PC-9 (cell line): Measurements from ENCODE around the gene UNC50. TPM values are rescaled to one million over a fixed set of nuclear protein-coding genes. Genes with fewer than 3 reads are reported as not detected.

Experiments used
- BruUV-seq: library from RNA; stranded (reverse); fragments of 400-500 nt; replicated peaks from 2 replicates; lab custom pipeline; 2021; lab: Mats Ljungman, UMichigan
- CTCF ChIA-PET: fragments of 300-600 bp; sonication (Branson Sonifier 250); formaldehyde crosslinking; loops from one replicate; lab custom pipeline; 2022; ENCODE audit warnings: antibody characterized with exemption; lab: Charles Lee
- POLR2A ChIA-PET: fragments of 300-600 bp; sonication (Branson Sonifier 250); formaldehyde crosslinking; loops from one replicate; lab custom pipeline; 2022; ENCODE audit warnings: antibody characterized with exemption; ENCODE audit not compliant: unreplicated experiment; lab: Charles Lee
- DNase-seq, 2 experiments: peaks; one replicate each; pipeline versions ENCODE4 v3.0.0 to v3.0.0-alpha.2; 2015 to 2022; ENCODE audit warnings: mixed read lengths in 1 of 2
- H2AFZ ChIP-seq: fragments of 200-600 bp; sonication (generic); 2 replicates; pipeline ENCODE4 v1.8.1; 2017; ENCODE audit warnings: antibody characterized with exemption
- H3F3A ChIP-seq: fragments of 200-600 bp; sonication (generic); 2 replicates; pipeline ENCODE4 v1.8.1; 2017; ENCODE audit warnings: antibody characterized with exemption, mild to moderate bottlenecking, low read depth; ENCODE audit not compliant: insufficient read depth
- H3K27ac ChIP-seq: fragments of 200-600 bp; sonication (generic); 2 replicates; pipeline ENCODE4 v1.6.1; 2016; ENCODE audit warnings: mixed run types
- H3K27me3 ChIP-seq: fragments of 200-600 bp; sonication (generic); 2 replicates; pipeline ENCODE4 v1.6.1; 2016; ENCODE audit warnings: low read depth, mixed run types; ENCODE audit not compliant: insufficient read depth
- H3K36me3 ChIP-seq: fragments of 200-600 bp; sonication (generic); 2 replicates; pipeline ENCODE4 v1.6.1; 2016; ENCODE audit warnings: low read depth, mixed run types
- H3K4me1 ChIP-seq: fragments of 200-600 bp; sonication (generic); replicated peaks from 2 replicates; pipeline ENCODE4 v1.6.1; 2016; ENCODE audit warnings: mixed run types; ENCODE audit not compliant: insufficient read depth
- H3K4me2 ChIP-seq: fragments of 200-600 bp; sonication (generic); 2 replicates; pipeline ENCODE4 v1.6.1; 2017; ENCODE audit warnings: mixed run types
- H3K4me3 ChIP-seq: fragments of 200-600 bp; sonication (generic); 2 replicates; pipeline ENCODE4 v1.6.1; 2016; ENCODE audit warnings: mixed run types
- H3K79me2 ChIP-seq: fragments of 200-600 bp; sonication (generic); 2 replicates; pipeline ENCODE4 v1.6.1; 2017; ENCODE audit warnings: low read depth, mixed run types
- H3K9me2 ChIP-seq: fragments of 200-600 bp; sonication (generic); 2 replicates; pipeline ENCODE4 v1.8.1; 2017; ENCODE audit warnings: mild to moderate bottlenecking; ENCODE audit not compliant: insufficient read depth
- H3K9me3 ChIP-seq: fragments of 200-600 bp; sonication (generic); 2 replicates; pipeline ENCODE4 v1.8.1; 2016; ENCODE audit warnings: low read depth; ENCODE audit not compliant: insufficient read depth
- H4K20me1 ChIP-seq: fragments of 200-600 bp; sonication (generic); 2 replicates; pipeline ENCODE4 v1.8.1; 2017; ENCODE audit not compliant: insufficient read depth
- CTCF ChIP-seq: fragments of 200-600 bp; sonication (generic); conservative IDR thresholded peaks from 2 replicates; pipeline ENCODE4 v1.6.1; 2017; ENCODE audit warnings: mixed run types, antibody characterized with exemption, mild to moderate bottlenecking, moderate library complexity
- EZH2 ChIP-seq: fragments of 200-600 bp; sonication (generic); IDR thresholded peaks from 2 replicates; pipeline ENCODE4 v1.8.0; 2017; ENCODE audit warnings: antibody characterized with exemption, low read depth
- intact Hi-C: fragments of 100-400 bp; cut with micrococcal nuclease; formaldehyde crosslinking; loops from one replicate; pipeline ENCODE4 v1.10.0; 2022; ENCODE audit not compliant: unreplicated experiment
- total RNA-seq: library from RNA; stranded (reverse); gene quantifications from 2 replicates; pipeline ENCODE4 v1.2.3, GENCODE V29; 2021

Gene UNC50
- total RNA-seq, 1 experiment from 2014 or later = 46.0 TPM

- DNase-seq = no peak
- Histone ChIP-seq H3F3A (no peaks in the 10 kb centered on the region), H3K36me3 (no peaks in the 10 kb centered on the region), H3K27me3 (no peaks in the 10 kb centered on the region), H3K9me2 (no peaks in the 10 kb centered on the region), H3K9me3 (no peaks in the 10 kb centered on the region), H3K79me2 (no peaks in the 10 kb centered on the region), H2AFZ (no peak overlapping the region), H3K4me2 (no peak overlapping the region), H4K20me1 (no peaks in the 10 kb centered on the region), H3K4me3 (no peak overlapping the region), H3K27ac (no peak overlapping the region), H3K4me1 (no peaks in the 10 kb centered on the region)
- CTCF ChIA-PET = no interaction called here
- POLR2A ChIA-PET = no interaction called here
- intact Hi-C loops = no loop called here
- no peak for TF ChIP-seq CTCF
- TF ChIP-seq EZH2 = no peak
- BruUV-seq = no TSS peak
Observed at GRCh38 chr2:98571121-98571701, 37.2 kb upstream of the UNC50 start.

DNA sequence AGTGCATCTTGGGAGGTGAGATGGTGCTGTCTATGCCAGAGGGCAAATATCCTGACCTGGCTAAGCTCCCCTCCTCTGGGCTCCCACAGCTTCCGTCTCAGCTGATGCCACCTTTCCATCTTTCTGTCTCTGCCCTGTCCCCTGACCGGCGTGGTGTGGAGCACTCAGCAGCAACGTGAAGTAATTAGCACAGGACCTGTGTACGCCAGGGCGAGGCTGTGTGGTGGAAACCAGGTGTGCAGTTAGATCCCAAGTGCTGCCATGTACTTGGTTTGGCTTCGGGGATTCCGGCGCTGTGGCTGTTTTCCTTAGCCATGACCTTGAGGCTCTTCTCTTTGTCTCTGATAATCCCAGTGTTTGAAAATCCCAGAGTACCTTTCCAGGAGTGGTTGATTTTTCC, 36.6 kb upstream of the UNC50 start:
- Histone ChIP-seq H3K79me2 (no peaks in the 10 kb centered on the region), H3K4me1 (no peaks in the 10 kb centered on the region), H3K27me3 (no peaks in the 10 kb centered on the region), H3K27ac (no peak overlapping the region), H4K20me1 (no peaks in the 10 kb centered on the region), H3F3A (no peaks in the 10 kb centered on the region), H3K4me2 (no peak overlapping the region), H3K4me3 (no peak overlapping the region), H3K9me3 (no peaks in the 10 kb centered on the region), H3K9me2 (no peaks in the 10 kb centered on the region), H2AFZ (no peak overlapping the region), H3K36me3 (no peaks in the 10 kb centered on the region)
- POLR2A ChIA-PET = no interaction called here
- intact Hi-C loops = no loop called here
- no peak for TF ChIP-seq CTCF
- no peak for TF ChIP-seq EZH2
- CTCF ChIA-PET = no interaction called here
- no TSS peak for BruUV-seq
- no peak for DNase-seq

- BruUV-seq = no TSS peak
- no peaks in the 10 kb centered on the region for H3K79me2 ChIP-seq
- DNase-seq = no peak
- H3K4me2 ChIP-seq = no peak overlapping the region
- ChIA-PET POLR2A (no interaction called here), CTCF (no interaction called here)
- H3K9me2 ChIP-seq = no peaks in the 10 kb centered on the region
- no peaks in the 10 kb centered on the region for H3K9me3 ChIP-seq
- H3K4me1 ChIP-seq = no peaks in the 10 kb centered on the region
- H3K4me3 ChIP-seq = no peak overlapping the region
- H3K27ac ChIP-seq = no peak overlapping the region
- no peak overlapping the region for H2AFZ ChIP-seq
- no peaks in the 10 kb centered on the region for H3K36me3 ChIP-seq
- no peaks in the 10 kb centered on the region for H4K20me1 ChIP-seq
- intact Hi-C loops = no loop called here
- no peaks in the 10 kb centered on the region for H3F3A ChIP-seq
- no peaks in the 10 kb centered on the region for H3K27me3 ChIP-seq
- TF ChIP-seq CTCF (no peak), EZH2 (no peak)
Observed at GRCh38 chr2:98572211-98572610, 36.2 kb upstream of the UNC50 start.
